SH-SY5Y (cell line): Measurements from ENCODE around the gene NAP1L5.

Experiments used
- GATA2 ChIP-seq: IDR thresholded peaks from 2 replicates; pipeline ENCODE4 v1.6.1; 2011; ENCODE audit warnings: mild to moderate bottlenecking, low read depth, low read length
- GATA3 ChIP-seq: IDR thresholded peaks from 2 replicates; pipeline ENCODE4 v1.6.1; 2011; ENCODE audit warnings: low read depth, mild to moderate bottlenecking, low read length, moderate library complexity

- no peak for TF ChIP-seq GATA2
- TF ChIP-seq GATA3, result no peak
These were observed 39.8 kb upstream of the NAP1L5 start for GRCh38 chr4:88737307-88737941.
